GM10847 (cell line): Measurements from ENCODE around the gene RELL2.

Experiments used
- POLR2A ChIP-seq: IDR thresholded peaks from 2 replicates; pipeline ENCODE4 v1.6.1; 2011; ENCODE audit not compliant: insufficient read length; ENCODE audit errors: extremely low read depth

The RELL2 gene

GRCh38 chr5:141654298-141654697, 17.5 kb downstream of the RELL2 start:
- no peak for TF ChIP-seq POLR2A

GRCh38 chr5:141655020-141655419, 18.2 kb downstream of the RELL2 start:
- no peak for TF ChIP-seq POLR2A

GRCh38 chr5:141656396-141656795, 19.6 kb downstream of the RELL2 start:
- no peak for TF ChIP-seq POLR2A

GRCh38 chr5:141657404-141657803, 20.6 kb downstream of the RELL2 start:
- TF ChIP-seq POLR2A = no peak

- no peak for TF ChIP-seq POLR2A
These were observed 21.2 kb downstream of the RELL2 start for GRCh38 chr5:141657937-141658545.

GRCh38 chr5:141662028-141662427, 25.2 kb downstream of the RELL2 start:
- no peak for TF ChIP-seq POLR2A

GRCh38 chr5:141663506-141663905, 26.7 kb downstream of the RELL2 start:
- no peak for TF ChIP-seq POLR2A

GRCh38 chr5:141664733-141665461, 28.1 kb downstream of the RELL2 start:
- TF ChIP-seq POLR2A = no peak

- no peak for TF ChIP-seq POLR2A
These were observed 29.5 kb downstream of the RELL2 start for GRCh38 chr5:141665995-141666940.

GRCh38 chr5:141668601-141669265, 31.9 kb downstream of the RELL2 start:
- TF ChIP-seq POLR2A = no peak

- TF ChIP-seq POLR2A = no peak
These were observed 32.7 kb downstream of the RELL2 start for GRCh38 chr5:141669520-141669919.

- no peak for TF ChIP-seq POLR2A
These were observed 35.5 kb downstream of the RELL2 start for GRCh38 chr5:141672071-141672840.

- TF ChIP-seq POLR2A = no peak
These were observed 36.3 kb downstream of the RELL2 start for GRCh38 chr5:141672841-141673813.
